ENCODE data around the gene FAM163B. TPM values are rescaled to one million over a fixed set of nuclear protein-coding genes. Genes with fewer than 3 reads are reported as not detected.

The FAM163B gene
- total and polyA plus RNA-seq, 2 donors (not counting 3 experiments of a cell fraction or from before 2014, with no cell fraction given), result not detected

DNA sequence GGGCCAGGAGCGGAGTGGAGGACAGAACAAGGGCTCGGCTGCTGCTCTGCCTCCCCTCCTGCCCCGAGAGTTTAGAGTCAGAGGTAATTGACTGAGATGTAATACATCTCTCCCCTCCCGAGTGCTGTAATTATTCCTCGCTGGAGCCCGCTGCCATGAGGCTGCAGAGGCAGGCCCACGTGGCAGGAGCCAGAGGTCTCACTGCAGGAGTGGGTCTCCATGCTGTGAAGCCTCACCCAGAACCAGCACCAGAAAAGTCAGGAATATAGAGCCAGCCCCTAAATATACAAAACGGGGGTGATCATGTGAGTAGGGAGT, 2.5 kb downstream of the FAM163B start:
- no peaks in the 10 kb centered on the region for H3K36me3 ChIP-seq (ENCODE audit: control insufficient read depth in 2 of 2, extremely low read depth in 1 of 2, insufficient read depth in 2 of 2, low read length in 2 of 2)
- DNase-seq (ENCODE audit: low read depth, low spot score), result no peak
- H3K4me1 ChIP-seq (ENCODE audit: control insufficient read depth, extremely low read depth, insufficient read depth, low read length), result no peaks in the 10 kb centered on the region
- no peaks in the 10 kb centered on the region for H3K9me3 ChIP-seq (replicated peaks; ENCODE audit: control insufficient read depth, insufficient read depth, low read length)
- CTCF ChIA-PET, result no interaction called here
- no peak overlapping the region for H3K9ac ChIP-seq (replicated peaks; ENCODE audit: extremely low read depth, insufficient read depth, low read length)
- H3K4me2 ChIP-seq (ENCODE audit: insufficient read depth, low read length), result no peak overlapping the region
- H3K4me3 ChIP-seq (replicated peaks in 1 of 3; ENCODE audit: insufficient read depth in 1 of 3, low read depth in 1 of 3, low read length in 3 of 3), result no peak overlapping the region
- dilution Hi-C loops (cut with MboI; ENCODE audit: extremely low pct_ligation_motif_present, low sequenced_read_pairs), result no loop called here
- H3K27ac ChIP-seq (ENCODE audit: insufficient read depth, low read depth, low read length), result no peak overlapping the region
- H4K20me1 ChIP-seq (replicated peaks; ENCODE audit: control insufficient read depth, extremely low read depth, insufficient read depth, low read length), result no peaks in the 10 kb centered on the region
- no TSS peak for BruUV-seq (replicated peaks)
- POLR2A ChIA-PET, result no interaction called here
- H3K9me1 ChIP-seq (replicated peaks; ENCODE audit: control insufficient read depth, extremely low read depth, insufficient read depth, low read length), result no peaks in the 10 kb centered on the region
- no peak overlapping the region for H2AFZ ChIP-seq (ENCODE audit: low read depth, low read length)
- TF ChIP-seq, protein P1, sequence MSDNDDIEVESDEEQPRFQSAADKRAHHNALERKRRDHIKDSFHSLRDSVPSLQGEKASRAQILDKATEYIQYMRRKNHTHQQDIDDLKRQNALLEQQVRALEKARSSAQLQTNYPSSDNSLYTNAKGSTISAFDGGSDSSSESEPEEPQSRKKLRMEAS (IDR thresholded peaks at IDR 0.05; ENCODE audit: insufficient read depth, insufficient read length), result no peak
- TF ChIP-seq FOS (IDR thresholded peaks at IDR 0.05; ENCODE audit: borderline replicate concordance, insufficient read depth, low read length) (no peak), GATA2 (IDR thresholded peaks at IDR 0.05; ENCODE audit: insufficient read depth, insufficient read length, low read depth, low read length) (no peak), JUN (IDR thresholded peaks at IDR 0.05; ENCODE audit: borderline replicate concordance, insufficient read depth, insufficient read length, low read depth) (no peak), POLR2A (IDR thresholded peaks at IDR 0.05; ENCODE audit: low read depth, low read length) (no peak)
- no peaks in the 10 kb centered on the region for H3K79me2 ChIP-seq (ENCODE audit: control insufficient read depth, insufficient read depth, low read length)
- H3K27me3 ChIP-seq (ENCODE audit: control insufficient read depth in 2 of 2, insufficient read depth in 2 of 2, low read length in 2 of 2), result peaks cover 0 to 3% of the 10 kb centered on the region in 2 experiments
- no peak for FAIRE-seq
- intact Hi-C loops (cut with micrococcal nuclease), result no loop called here

DNA sequence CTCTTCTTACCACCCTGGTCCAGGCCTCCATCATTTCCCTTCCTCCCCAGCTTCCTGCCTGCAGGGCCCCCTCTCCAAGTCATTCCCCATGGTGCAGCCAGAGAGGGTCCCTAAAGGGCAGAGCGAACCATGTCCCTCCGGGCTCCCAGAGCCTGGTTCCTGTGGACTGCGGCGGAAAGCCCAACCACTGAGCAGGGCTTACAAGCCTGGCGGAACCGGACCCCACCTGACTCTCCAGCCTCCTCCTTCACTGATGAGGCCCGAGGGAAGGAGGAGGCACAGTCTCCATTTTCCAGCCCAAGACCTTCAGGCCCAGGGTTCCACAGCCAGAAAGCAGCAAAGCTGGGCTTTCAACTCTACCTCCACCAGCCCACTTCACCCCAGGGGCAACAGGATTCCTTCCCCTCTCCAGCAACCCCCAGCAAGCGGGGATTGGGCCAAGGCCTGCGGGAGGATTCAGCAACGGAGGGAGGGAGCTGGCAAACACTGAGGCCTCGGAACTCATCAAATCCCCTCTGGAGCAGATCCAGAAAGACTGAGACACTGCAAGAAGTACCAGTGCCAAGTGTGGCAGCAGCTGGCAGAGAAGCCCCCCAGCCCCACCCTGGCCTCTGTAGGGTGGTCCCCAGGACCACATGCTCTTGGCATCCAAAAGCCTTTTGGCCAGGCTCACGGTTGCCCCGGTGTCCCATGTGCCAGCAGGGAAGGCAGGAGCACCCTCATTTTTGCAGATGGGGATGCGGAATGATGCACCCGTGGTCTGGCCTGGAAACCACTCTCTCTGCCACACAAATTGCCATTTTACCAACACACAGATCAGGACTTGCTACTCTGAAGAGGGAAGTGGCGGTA, 3.1 kb downstream of the FAM163B start:
- DNase-seq (ENCODE audit: low read depth, low spot score) (no peak), FAIRE-seq (no peak)
- Histone ChIP-seq H3K27ac (ENCODE audit: insufficient read depth, low read depth, low read length) (no peak overlapping the region), H2AFZ (ENCODE audit: low read depth, low read length) (no peak overlapping the region), H3K9me3 (replicated peaks; ENCODE audit: control insufficient read depth, insufficient read depth, low read length) (no peaks in the 10 kb centered on the region), H3K4me2 (ENCODE audit: insufficient read depth, low read length) (no peak overlapping the region), H3K36me3 (ENCODE audit: control insufficient read depth in 2 of 2, extremely low read depth in 1 of 2, insufficient read depth in 2 of 2, low read length in 2 of 2) (no peaks in the 10 kb centered on the region), H3K4me3 (replicated peaks in 1 of 3; ENCODE audit: insufficient read depth in 1 of 3, low read depth in 1 of 3, low read length in 3 of 3) (no peak overlapping the region), H3K9me1 (replicated peaks; ENCODE audit: control insufficient read depth, extremely low read depth, insufficient read depth, low read length) (no peaks in the 10 kb centered on the region), H3K79me2 (ENCODE audit: control insufficient read depth, insufficient read depth, low read length) (no peaks in the 10 kb centered on the region), H3K27me3 (ENCODE audit: control insufficient read depth in 2 of 2, insufficient read depth in 2 of 2, low read length in 2 of 2) (peaks cover 0 to 3% of the 10 kb centered on the region in 2 experiments), H3K9ac (replicated peaks; ENCODE audit: extremely low read depth, insufficient read depth, low read length) (no peak overlapping the region), H3K4me1 (ENCODE audit: control insufficient read depth, extremely low read depth, insufficient read depth, low read length) (no peaks in the 10 kb centered on the region), H4K20me1 (replicated peaks; ENCODE audit: control insufficient read depth, extremely low read depth, insufficient read depth, low read length) (no peaks in the 10 kb centered on the region)
- dilution Hi-C loops (cut with MboI; ENCODE audit: extremely low pct_ligation_motif_present, low sequenced_read_pairs) (no loop called here), intact Hi-C loops (cut with micrococcal nuclease) (no loop called here)
- POLR2A ChIA-PET, result no interaction called here
- CTCF ChIA-PET, result no interaction called here
- TF ChIP-seq POLR2A (IDR thresholded peaks at IDR 0.05; ENCODE audit: low read depth, low read length) (no peak), POLR2AphosphoS5 (IDR thresholded peaks at IDR 0.05; ENCODE audit: insufficient read depth, low read depth, low read length) (no peak), FOS (IDR thresholded peaks at IDR 0.05; ENCODE audit: borderline replicate concordance, insufficient read depth, low read length) (no peak), EZH2 (IDR thresholded peaks at IDR 0.05; ENCODE audit: borderline replicate concordance, low read depth, low read length, severe bottlenecking) (no peak), GATA2 (IDR thresholded peaks at IDR 0.05; ENCODE audit: insufficient read depth, insufficient read length, low read depth, low read length) (no peak), JUN (IDR thresholded peaks at IDR 0.05; ENCODE audit: borderline replicate concordance, insufficient read depth, insufficient read length, low read depth) (no peak), MYC (IDR thresholded peaks at IDR 0.05; ENCODE audit: low read depth, low read length) (no peak)
- TF ChIP-seq, protein P2, sequence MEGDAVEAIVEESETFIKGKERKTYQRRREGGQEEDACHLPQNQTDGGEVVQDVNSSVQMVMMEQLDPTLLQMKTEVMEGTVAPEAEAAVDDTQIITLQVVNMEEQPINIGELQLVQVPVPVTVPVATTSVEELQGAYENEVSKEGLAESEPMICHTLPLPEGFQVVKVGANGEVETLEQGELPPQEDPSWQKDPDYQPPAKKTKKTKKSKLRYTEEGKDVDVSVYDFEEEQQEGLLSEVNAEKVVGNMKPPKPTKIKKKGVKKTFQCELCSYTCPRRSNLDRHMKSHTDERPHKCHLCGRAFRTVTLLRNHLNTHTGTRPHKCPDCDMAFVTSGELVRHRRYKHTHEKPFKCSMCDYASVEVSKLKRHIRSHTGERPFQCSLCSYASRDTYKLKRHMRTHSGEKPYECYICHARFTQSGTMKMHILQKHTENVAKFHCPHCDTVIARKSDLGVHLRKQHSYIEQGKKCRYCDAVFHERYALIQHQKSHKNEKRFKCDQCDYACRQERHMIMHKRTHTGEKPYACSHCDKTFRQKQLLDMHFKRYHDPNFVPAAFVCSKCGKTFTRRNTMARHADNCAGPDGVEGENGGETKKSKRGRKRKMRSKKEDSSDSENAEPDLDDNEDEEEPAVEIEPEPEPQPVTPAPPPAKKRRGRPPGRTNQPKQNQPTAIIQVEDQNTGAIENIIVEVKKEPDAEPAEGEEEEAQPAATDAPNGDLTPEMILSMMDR (IDR thresholded peaks at IDR 0.05; ENCODE audit: extremely low read depth in 1 of 2, insufficient read depth in 1 of 2, low read depth in 1 of 2, low read length in 2 of 2), result no peak
- TF ChIP-seq, protein P1 (IDR thresholded peaks at IDR 0.05; ENCODE audit: insufficient read depth, insufficient read length), result no peak
- no TSS peak for BruUV-seq (replicated peaks)

Data from endothelial cell of umbilical vein (primary cell).